NCI-H1436 (cell line): Measurements from ENCODE around the gene PRICKLE3.
A peak's percentile ranks its signal among the peaks of the same experiment; 100 is the strongest.

Experiments
- DNase-seq: peaks from one replicate; lab custom pipeline; 2025; lab: John Stamatoyannopoulos, UW

PRICKLE3 gene

GRCh38 chrX:49205443-49205842 is 19.3 kb upstream of the PRICKLE3 start:
- no peak for DNase-seq

- DNase-seq, result no peak
Measured at GRCh38 chrX:49204709-49205108, 18.5 kb upstream of the PRICKLE3 start.

- no peak for DNase-seq
Measured at GRCh38 chrX:49204017-49204416, 17.8 kb upstream of the PRICKLE3 start.

GRCh38 chrX:49203536-49203935 is 17.4 kb upstream of the PRICKLE3 start:
- no peak for DNase-seq

GRCh38 chrX:49202022-49202421 is 15.8 kb upstream of the PRICKLE3 start:
- DNase-seq, result no peak

GRCh38 chrX:49199906-49200771 is 14.0 kb upstream of the PRICKLE3 start, which contains the start of gene SYP:
SYP (minus strand) TSS chrX:49200193; CDS start chrX:49200186, 7 bp downstream.
- peak; percentile 76 for DNase-seq

- no peak for DNase-seq
Measured at GRCh38 chrX:49199315-49199595, 13.1 kb upstream of the PRICKLE3 start.

GRCh38 chrX:49198540-49199314 is 12.6 kb upstream of the PRICKLE3 start:
- DNase-seq, result no peak

- DNase-seq, result no peak
Measured at GRCh38 chrX:49197543-49198087, 11.4 kb upstream of the PRICKLE3 start.

- DNase-seq, result no peak
Measured at GRCh38 chrX:49193542-49193964, 7.4 kb upstream of the PRICKLE3 start.

GRCh38 chrX:49192722-49193328 is 6.7 kb upstream of the PRICKLE3 start:
- DNase-seq, result no peak

GRCh38 chrX:49191574-49192011 is 5.4 kb upstream of the PRICKLE3 start:
- no peak for DNase-seq

GRCh38 chrX:49190821-49191573 is 4.8 kb upstream of the PRICKLE3 start:
- peak; percentile 96 for DNase-seq

GRCh38 chrX:49189606-49190005 is 3.4 kb upstream of the PRICKLE3 start:
- DNase-seq, result no peak

- no peak for DNase-seq
Measured at GRCh38 chrX:49188468-49189076, 2.4 kb upstream of the PRICKLE3 start.

- no peak for DNase-seq
Measured at GRCh38 chrX:49187526-49187925, 1.4 kb upstream of the PRICKLE3 start.

GRCh38 chrX:49187028-49187394 is 838 bp upstream of the PRICKLE3 start:
- DNase-seq, result no peak

- peak; percentile 89 for DNase-seq
Measured at GRCh38 chrX:49184294-49185281, 1.6 kb downstream of the PRICKLE3 start.

- DNase-seq, result no peak
Measured at GRCh38 chrX:49183701-49184281, 2.4 kb downstream of the PRICKLE3 start.

GRCh38 chrX:49179358-49179757 is 6.8 kb downstream of the PRICKLE3 start:
- no peak for DNase-seq
